GM21717 (cell line): ENCODE data around the gene MYOCOS.
A peak's percentile ranks its signal among the peaks of the same experiment; 100 is the strongest.

ENCODE experiments used
- ATAC-seq: cut with Tn5 transposase; IDR thresholded peaks from one replicate; pipeline ENCODE4 v1.9.1; 2021; ENCODE audit warnings: mild to moderate bottlenecking, moderate library complexity; ENCODE audit not compliant: unreplicated experiment

The MYOCOS gene

GRCh38 chr1:171623651-171624331 is 1.7 kb downstream of the MYOCOS start:
- no peak for ATAC-seq

GRCh38 chr1:171625225-171625624 is 3.2 kb downstream of the MYOCOS start:
- no peak for ATAC-seq

- ATAC-seq: no peak
Observed at GRCh38 chr1:171627020-171627419, 5.0 kb downstream of the MYOCOS start.

- ATAC-seq: no peak
Observed at GRCh38 chr1:171628225-171628624, 6.2 kb downstream of the MYOCOS start.

- no peak for ATAC-seq
Observed at GRCh38 chr1:171635661-171636060, 13.6 kb downstream of the MYOCOS start.

- ATAC-seq: no peak
Observed at GRCh38 chr1:171636141-171636540, 14.1 kb downstream of the MYOCOS start.

GRCh38 chr1:171637928-171638576 is 16.0 kb downstream of the MYOCOS start:
- no peak for ATAC-seq

GRCh38 chr1:171640225-171640624 is 18.2 kb downstream of the MYOCOS start:
- ATAC-seq: no peak

GRCh38 chr1:171641076-171641864 is 19.2 kb downstream of the MYOCOS start:
- ATAC-seq: no peak

GRCh38 chr1:171642197-171642596 is 20.2 kb downstream of the MYOCOS start:
- no peak for ATAC-seq

- ATAC-seq: no peak
Observed at GRCh38 chr1:171643156-171643555, 21.1 kb downstream of the MYOCOS start.

GRCh38 chr1:171644805-171645483 is 22.9 kb downstream of the MYOCOS start:
- peak; percentile 68 for ATAC-seq

GRCh38 chr1:171645553-171646248 is 23.7 kb downstream of the MYOCOS start:
- no peak for ATAC-seq

- ATAC-seq: no peak
Observed at GRCh38 chr1:171646249-171646560, 24.2 kb downstream of the MYOCOS start.

- ATAC-seq: no peak
Observed at GRCh38 chr1:171652234-171652822, 30.3 kb downstream of the MYOCOS start, which contains the start of gene MYOC. Gene MYOC (minus strand): TSS chr1:171652688. CDS start chr1:171652611, 77 bp downstream.

- no peak for ATAC-seq
Observed at GRCh38 chr1:171653796-171654195, 31.8 kb downstream of the MYOCOS start.

GRCh38 chr1:171654201-171654941 is 32.3 kb downstream of the MYOCOS start:
- ATAC-seq: no peak

GRCh38 chr1:171654942-171655745 is 33.1 kb downstream of the MYOCOS start:
- ATAC-seq: no peak

- no peak for ATAC-seq
Observed at GRCh38 chr1:171655746-171656116, 33.7 kb downstream of the MYOCOS start.
